Fibroblast of skin of scalp (primary cell): ENCODE measurements around the gene HOXB13.
"Not testable (repeated sequence)": the region's sequence is repeated elsewhere in the genome, so short reads cannot be mapped to it uniquely, and the experiment has no call there.

ENCODE experiments used
- DNase-seq: peaks from one replicate; pipeline ENCODE4 v3.0.0-alpha.2; 2013

The HOXB13 gene

DNA sequence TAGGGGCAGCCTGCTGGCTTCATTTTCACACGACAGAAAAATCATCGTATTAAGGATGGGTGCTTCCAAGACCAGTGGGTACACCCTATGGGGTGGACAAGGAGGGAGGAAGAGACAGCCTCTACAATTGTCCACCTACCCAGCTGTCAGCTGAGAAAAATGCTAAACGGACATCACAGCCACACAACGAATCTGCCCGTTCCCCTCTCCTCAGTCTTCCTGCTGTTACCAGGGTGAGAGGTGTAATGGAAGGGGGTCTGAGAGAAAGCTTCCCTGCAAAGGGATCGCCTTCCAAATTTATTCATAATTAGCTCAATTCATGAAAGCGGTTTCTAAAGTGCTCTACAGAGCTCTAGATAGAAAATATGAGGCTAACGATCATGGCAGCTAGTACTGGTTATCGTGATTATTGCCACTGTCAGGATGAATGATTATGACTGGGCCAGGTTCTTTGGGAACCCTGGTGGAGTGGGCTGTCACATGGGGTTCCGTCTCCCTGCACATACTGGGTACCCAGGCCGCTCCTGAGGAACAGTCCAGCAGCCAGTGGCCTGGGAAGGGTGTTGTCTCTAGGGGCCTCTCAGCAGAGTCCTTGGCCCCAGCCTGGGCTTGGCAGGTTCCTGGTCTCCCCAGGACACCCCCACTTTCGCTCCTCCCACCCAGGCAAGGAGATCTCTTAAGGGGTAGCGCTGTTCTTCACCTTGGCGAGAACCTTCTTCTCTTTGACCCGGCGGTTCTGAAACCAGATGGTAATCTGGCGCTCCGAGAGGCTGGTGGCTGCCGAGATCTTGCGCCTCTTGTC is 2.2 kb downstream of the HOXB13 start:
- no peak for DNase-seq

DNA sequence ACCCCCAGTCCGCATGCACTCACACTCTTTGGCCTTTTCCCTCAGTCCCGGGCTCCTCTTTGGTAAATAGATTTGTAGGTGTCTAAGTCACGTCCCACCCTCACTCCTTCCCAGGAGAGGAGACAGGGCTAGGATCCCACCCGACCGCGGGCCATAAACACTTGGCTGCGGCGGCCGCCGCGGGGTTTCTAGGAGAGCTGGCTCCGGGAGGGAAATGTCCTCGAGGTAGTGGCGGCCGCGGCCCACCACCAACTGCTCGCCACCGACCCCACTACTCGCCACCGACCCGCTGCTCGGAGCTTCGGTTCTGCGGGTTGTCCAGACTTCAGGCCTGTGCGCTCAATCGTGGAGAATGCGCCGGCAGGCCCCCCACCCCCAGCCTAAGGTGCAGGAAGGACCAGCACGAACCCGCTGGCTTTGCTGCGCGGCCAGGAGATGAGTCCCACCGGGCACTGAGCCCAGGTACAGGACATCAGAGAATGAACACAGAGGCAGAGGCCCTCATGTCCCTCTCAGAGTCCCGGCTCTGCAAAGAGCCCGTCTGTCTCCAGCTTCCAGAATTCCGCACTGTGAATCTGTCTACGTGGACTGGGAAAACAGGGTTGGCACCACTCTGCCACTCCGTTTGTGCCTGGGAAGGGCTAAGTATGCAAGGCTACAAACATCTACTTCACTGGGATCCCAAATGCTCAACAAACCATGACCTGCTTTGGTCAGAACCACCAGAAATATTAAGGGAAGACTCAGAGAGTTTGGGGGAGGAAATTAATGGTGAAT is 3.1 kb downstream of the HOXB13 start:
- no peak for DNase-seq

DNA sequence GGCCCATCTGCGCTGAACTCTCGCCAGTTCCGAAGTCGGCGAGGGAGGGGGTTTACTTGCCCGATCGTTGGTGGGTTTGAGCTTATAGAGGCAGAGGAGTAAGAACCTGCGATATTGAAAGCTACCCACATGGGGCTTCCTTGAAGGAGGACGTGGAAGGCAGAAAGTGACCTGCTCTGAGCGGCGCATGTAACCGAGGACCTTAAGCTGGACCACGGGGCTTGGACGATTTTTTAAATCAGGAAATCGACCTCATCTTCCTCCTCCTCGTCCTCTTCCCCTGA is 3.6 kb downstream of the HOXB13 start:
- DNase-seq, result no peak

DNA sequence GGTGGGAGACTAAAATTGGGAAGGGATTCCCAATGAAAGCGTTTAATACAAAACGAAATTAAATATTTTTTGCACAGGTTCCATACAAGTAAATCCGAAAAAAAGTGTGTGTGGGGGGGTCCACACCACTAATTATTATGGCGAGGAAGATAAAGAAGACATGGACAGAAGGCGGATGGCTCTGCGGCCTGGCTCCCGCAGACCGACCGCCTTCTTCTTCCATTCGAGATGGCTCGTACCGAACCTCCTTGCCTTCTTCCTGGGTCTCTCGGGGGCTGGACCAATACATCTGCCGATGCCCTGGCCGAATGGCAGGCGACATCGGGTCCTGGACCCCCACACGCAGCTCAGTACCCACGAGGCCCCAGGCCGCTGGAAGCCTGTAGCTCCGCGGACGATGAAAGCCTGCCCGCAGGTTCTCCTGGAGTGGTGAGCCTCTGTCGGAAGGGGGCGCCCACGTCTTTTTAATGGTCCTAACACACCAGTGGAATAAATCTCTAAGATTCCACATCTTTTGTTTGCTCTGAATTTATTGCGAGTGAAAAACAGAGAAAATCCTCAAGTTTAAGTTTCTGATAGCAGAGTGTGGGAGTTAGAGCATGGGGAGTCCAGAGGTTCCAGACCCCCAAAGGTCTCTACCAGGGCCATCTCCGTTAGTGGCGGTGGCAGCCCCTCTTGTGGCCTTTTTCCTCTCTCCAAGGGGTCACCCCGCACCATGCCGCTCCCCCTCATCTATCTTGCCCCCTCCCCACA is 4.1 kb downstream of the HOXB13 start:
- peak; percentile 77 for DNase-seq

DNA sequence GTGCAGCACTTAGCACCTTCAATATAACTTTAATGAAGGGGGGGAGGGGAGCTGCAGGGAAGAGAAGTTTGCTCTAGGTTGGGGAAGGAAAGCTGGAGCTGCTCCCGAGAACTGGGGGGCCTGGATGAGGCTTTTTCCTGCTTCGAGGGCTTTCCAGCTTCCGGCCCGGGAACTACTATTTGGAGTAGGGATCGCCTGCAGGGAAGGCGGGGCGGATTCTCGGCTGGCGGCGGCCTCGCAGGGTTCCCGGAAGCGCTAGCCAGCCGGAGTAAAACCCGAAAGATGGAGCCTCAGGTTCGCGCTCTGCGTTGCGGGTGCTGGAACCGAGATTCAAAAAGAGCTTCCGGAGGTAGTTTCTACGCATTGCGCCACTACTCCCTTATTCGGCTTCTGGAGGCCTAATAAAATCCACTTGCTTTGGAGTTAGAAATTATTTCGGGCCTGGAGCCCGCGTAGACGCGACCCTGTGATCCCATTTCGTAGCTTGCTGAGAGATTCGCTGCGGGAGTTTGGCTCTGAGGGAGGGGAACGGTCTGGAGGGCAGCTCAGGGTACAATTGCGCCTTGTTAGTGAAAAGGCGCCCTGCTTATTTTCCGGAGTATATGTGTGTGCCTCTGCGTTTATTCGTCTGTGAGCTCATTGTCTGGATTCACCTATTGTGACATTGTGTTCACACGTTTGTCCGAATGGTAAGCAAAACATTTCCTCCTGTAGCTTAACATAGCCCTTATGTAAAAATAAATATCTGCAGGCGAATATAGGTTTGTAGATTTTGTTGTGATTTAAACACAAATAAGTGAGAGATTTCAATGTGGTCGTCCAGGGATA is 4.9 kb downstream of the HOXB13 start:
- DNase-seq, result peak; percentile 60

DNA sequence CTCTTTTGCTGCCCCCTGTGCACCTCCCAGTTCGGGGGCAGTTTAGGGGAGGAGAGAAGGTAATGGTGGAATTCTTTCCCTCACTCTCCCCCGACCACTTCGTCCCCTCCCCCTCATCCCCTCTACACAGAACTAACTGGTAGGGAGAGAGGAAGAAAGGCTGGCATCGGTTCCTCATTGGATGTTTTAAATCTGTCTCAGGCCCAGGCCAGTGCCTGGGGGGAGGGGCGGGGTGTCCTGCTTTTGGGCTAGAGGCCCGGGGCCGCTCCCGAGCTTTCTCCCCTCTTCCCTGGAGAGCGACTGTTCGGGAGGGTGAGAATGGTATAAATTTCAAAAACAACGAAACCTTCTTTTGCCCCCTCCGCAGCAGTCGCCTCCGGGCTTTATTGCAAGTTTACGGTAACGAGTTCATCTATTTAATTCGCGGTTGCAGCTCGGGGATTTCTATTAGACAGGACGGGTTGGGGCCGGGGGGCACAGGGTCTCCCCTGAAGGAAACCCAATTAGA is 5.6 kb downstream of the HOXB13 start, which contains the start of gene PRAC2:
PRAC2 (plus strand) TSS at position 271 of the 508 bp plus-strand sequence. CDS start 1,226 bp downstream, outside the sequence.
- peak; percentile 47 for DNase-seq

DNA sequence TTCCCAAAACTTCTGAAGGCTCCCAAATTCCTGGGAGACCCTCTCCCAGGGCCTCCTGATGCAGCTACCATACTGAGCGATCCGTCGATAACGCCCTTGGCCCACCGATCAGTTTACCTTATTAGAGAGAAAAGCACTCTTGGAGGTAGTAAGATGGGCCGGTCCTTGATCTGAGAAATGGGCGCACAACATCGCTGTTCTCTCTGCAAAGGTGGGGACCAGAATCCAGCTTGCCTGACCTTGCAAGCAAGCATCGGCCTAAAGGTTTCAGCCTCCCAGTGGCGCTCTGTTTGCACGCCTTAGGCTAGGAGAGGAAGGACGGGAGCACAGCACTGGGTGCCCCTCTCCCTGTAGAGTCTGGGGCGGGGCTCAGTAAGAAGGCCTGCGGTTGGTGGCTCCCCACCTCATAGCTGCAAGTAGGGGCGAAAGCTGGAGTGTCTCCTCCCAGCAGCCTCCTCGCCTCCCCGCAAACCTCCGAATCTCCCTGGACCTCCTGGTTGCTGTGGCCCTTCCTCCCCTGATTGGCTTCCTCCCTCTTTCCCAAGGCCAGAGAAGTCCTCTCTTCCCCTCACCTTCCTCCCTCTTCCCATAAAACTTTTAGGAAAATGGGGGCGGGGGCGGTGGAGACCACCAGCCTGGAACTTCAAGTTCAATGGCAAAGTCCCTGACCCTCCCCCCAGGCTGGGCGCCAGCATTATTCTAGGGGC is 6.2 kb downstream of the HOXB13 start, which contains the start of gene PRAC1:
PRAC1 (minus strand) TSS at position 318 of the 707 bp plus-strand sequence; CDS start at position 192, 126 bp downstream.
- DNase-seq, result peak; percentile 23

DNA sequence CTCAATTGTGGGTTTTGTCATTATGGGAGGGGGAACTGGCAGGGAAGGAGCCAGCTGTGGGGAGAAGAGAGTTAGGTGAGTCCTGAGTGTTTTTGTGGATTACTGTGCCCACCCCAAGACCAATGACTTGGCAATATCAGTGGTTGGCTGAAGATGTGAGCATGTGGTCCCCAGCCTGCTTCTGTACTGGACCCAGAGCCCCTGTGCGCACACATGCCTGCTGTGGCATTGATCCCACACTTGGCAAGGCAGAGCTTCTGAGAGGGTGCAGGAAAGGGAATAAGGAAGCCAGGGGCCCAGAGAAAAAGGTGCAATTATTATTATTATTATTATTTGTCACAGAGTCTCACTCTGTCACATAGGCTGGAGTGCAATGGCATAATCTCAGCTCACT is 7.5 kb downstream of the HOXB13 start:
- no peak for DNase-seq

DNA sequence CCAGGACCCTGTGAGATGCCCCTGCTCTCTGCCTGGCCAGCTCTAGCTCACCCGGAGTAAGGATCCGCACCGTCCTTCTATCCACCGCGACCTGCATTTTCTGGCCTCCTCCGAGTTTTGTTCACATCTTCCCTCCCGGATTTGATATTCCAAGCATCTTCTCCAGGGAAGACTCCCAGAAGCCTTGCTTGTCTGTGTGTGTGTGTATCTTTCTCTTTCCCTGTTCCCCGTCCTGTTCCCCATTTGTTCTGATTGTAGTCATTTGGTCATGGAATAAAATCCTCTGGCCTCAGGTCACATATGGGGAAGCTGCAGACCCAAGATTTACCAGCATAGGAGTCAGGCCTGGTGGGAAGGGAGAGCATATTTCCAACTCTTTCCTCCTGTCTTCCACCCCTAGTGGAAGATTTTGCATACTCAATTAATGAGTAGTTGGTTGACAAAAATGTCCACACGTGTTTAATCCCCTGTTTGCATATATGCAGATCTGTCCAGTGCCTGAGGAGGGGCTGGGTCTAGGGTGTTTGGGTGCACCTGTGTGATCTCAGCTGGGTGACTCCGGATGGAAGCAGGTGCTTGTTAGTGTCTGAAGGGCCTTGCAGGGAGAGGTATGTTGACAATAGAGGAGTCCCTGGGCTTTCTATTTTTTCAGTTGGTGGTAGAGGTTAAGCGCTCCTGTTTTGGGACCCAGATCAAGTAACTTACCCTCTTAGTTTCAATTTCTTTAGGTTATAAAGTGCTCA is 8.1 kb downstream of the HOXB13 start:
- DNase-seq, result peak; percentile 36

DNA sequence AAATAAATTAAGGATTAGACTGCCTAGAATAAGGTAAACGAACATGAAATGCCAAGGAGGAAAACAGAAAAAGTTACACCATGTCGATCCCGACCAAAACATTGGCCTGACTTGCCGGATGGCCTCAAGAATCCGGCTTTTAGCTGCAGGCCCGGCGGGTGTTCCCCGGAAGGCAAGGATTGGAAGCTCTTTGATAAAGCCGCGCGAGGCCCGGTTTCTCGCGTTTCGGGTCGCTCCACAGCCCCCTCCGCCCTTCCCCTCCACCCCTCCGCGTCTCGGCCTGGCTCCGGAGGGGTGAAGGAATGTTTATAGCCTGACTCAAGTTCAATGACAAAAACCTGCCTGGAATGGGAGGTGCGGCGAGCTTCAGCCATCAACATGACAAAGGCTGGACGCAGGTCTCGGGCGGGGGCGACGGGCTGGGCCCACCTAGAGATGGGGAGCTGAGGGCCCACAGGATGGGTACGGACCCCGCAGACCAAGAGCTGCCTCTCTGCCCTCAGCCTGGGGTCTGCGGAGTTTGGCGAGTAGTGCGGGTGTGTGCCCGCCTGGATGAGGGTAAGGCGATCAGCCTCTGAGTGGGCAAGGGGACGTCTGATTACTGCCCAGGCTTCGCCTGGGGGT is 8.8 kb downstream of the HOXB13 start:
- DNase-seq, result peak; percentile 73

DNA sequence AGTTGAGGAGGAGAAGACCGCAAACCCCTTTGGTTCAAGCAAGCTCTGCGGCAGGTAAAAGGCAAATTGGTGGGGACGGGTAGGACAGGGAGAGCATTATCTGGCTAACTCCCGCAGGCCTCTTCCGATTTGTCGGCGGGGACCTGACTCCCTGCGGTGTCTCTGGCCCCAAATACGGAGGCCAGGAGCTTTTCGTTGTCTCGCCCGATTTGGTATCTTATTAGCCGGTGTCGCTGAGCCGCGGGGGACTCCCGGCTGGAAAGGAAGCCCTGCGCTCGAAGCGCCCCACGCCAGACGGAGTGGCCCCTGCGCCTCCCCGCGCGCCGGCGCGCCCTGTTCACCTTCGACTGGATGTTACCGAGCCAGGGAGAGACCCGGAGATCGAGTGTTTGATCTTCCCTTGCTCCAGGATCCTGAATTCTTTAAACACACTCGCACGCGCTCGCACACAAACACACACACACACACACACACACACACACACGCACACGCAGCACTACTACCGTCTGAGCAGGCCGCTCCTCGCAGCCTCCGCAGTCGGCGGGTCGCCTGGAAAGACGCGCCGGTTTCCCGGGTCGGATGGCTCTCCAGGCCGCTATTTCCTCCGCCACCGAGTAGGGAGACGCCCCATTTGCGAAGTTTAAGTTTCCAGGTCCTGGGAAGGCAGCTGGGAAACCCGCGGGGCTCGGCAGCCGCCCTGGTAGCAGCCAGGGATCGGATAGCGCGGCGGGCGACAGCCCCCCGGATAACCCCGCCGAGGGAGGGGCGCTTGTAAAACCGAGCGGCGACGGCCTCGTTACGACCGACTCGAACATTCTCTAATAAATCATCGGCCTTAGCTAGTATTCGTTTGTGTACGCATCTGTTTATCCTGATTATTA is 9.5 kb downstream of the HOXB13 start:
- DNase-seq, result peak; percentile 43

DNA sequence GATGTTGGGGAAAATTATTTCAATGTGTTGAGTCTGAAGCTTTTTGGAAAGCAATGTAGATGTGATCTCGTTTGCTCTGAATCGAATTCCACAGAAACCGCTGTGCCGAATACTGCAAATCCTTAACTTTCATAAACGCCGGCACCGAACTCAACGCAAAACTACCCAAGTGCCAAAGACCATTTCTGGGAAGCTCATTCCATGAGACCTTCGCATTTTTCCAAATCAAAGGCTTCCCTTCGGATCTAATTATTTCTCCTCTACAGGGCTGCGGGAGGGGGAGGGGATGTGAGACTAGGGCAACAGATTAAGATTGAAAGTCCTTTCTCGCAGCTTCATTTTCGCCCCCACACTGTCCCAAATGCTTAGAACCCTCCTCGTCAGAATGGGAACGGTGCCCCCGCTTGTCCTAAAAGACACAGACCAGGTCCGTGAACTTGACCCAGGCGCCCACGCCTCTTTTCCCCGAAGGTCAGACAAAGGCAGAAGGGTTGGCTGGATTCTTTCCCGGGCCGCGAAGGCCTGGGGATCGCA is 10.3 kb downstream of the HOXB13 start:
- DNase-seq, result peak; percentile 82

DNA sequence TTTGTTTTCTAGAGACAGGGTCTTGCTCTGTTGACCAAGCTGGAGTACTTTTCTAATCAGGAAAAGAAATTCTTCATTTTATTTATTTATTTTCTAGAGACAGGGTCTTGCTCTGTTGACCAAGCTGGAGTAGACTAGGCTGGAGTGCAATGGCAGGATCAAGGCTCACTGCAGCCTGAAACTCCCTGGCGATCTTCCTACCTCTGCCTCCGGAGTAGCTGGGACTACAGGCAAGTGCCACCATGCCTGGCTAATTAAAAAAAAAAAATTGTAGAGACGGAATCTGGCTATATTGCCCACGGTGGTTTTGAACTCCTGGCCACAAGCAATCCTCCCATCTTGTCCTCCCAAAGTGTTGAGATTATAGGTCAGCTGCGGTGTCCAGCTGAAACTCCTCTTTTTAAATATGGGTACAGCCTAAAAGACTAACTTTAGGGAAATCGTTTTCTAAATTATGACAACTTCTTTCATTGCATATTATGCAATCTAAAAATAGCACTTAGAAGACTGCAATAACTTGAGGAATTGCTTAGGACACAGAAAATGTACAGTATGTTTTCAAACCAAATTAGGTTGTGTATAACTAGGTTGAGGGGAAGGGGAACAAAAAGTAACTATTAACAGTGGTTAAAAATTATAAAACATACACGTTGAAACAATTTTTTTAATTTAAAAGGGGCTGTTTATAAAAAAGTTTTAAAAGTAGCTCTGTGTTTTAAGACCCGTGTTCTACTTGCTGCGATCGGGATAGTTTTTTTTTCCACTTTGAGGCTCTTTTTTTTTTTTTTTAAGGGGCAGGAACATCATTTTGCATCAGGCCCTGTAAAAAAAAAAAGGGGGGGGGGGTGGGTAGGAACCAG is 11.0 kb downstream of the HOXB13 start:
- peak; percentile 23 for DNase-seq

DNA sequence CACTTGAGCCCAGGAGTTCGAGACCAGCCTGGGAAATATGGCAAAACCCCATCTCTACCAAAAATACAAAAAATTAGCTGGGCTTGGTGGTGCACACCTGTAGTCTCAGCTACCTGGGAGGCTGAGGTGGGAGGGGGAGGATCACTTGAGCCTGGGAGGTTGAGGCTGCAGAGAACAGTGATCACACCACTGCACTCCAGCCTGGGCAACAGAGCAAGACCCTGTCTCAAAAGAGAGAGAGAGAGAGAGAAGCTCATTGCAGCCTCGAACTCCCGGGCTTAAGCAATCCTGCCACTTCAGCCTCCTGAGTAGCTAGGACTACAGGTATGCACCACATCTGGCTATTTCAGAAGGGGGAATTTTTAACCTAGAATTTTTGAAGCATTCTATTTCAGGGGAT is 12.0 kb downstream of the HOXB13 start:
- DNase-seq, result not testable (repeated sequence)

DNA sequence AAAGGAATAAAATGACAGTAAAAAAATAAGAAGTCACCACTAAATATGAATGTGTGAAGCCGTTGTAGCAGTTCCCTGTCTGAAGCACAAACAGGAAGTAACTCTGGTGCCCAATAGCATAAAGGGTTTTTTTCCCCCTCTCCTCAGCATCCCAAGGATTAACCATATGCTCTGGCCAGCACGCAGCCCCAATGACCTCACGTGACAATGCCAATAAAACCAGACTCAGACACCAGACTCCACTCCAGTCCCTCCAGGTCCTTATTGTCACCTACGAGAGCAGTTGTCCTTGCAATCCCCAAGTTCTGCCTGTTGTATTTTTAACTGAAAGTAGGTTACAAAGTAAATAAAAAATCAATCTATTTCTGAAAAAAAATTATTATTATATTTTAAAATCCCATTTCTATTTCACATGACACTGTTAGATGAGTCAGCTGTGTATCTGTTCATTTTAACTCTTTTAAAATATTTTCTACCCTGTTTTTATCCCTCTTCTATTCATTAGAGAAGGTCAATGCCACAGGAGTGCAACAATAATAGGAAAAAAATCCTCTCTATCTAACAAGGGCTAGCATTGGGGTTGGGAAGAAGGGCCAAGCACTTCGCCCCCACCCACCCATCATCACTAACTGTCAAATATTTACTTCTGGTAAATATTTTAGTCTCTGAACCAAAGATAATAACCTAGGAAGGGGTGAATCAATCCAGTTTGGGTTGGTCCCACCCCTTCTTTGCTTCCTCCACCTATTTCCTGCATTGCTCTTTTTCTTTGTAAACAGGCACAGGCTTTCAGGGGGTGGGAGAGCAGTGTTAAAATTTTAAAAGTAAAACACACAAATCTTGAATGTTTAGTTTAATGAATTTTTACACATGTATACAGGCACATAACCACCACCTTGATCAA is 12.8 kb downstream of the HOXB13 start:
- no peak for DNase-seq

DNA sequence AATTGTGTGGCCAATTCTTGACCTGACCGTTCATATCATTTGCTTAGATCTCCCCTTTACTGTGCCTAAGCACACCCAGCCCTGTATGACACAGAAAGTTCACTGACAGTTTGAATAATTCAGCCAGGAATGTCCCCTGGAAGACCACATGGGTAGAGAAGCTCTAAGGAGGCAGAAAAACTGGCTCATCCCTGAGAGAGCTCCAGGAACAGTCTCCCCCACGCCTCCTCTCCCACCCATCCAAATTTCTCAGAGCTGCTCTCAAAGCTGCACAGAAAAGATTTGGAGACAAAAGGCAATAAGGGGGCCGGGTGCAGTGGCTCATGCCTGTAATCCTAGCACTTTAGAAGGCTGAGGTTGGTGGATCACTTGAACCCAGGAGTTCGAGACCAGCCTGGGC is 17.4 kb downstream of the HOXB13 start:
- no peak for DNase-seq
